ENCODE results near the gene TNFRSF1A.
A peak's percentile ranks its signal among the peaks of the same experiment; 100 is the strongest.

Gene TNFRSF1A

GRCh38 chr12:6336889-6337853, 4.7 kb downstream of the TNFRSF1A start:
- DNase-seq (ENCODE audit: low read depth in 2 of 2), result peak; percentile 40 to 59

GRCh38 chr12:6336079-6336888, 5.6 kb downstream of the TNFRSF1A start:
- no peak for DNase-seq (ENCODE audit: low read depth in 2 of 2)

- peak; percentile 72 to 74 for DNase-seq (ENCODE audit: low read depth in 2 of 2)
Observed at GRCh38 chr12:6335451-6336078, 6.3 kb downstream of the TNFRSF1A start.

- no peak for DNase-seq (ENCODE audit: low read depth in 2 of 2)
Observed at GRCh38 chr12:6334940-6335450, 6.9 kb downstream of the TNFRSF1A start.

- no peak for DNase-seq (ENCODE audit: low read depth in 2 of 2)
Observed at GRCh38 chr12:6334359-6334758, 7.5 kb downstream of the TNFRSF1A start.

- no peak for DNase-seq (ENCODE audit: low read depth in 2 of 2)
Observed at GRCh38 chr12:6333566-6333965, 8.3 kb downstream of the TNFRSF1A start.

GRCh38 chr12:6333029-6333428, 8.8 kb downstream of the TNFRSF1A start:
- DNase-seq (ENCODE audit: low read depth in 2 of 2), result no peak

GRCh38 chr12:6332459-6332858, 9.4 kb downstream of the TNFRSF1A start:
- no peak for DNase-seq (ENCODE audit: low read depth in 2 of 2)

GRCh38 chr12:6330999-6331714, 10.7 kb downstream of the TNFRSF1A start:
- no peak for DNase-seq (ENCODE audit: low read depth in 2 of 2)

GRCh38 chr12:6330192-6330591, 11.7 kb downstream of the TNFRSF1A start:
- DNase-seq (ENCODE audit: low read depth in 2 of 2), result no peak

- no peak for DNase-seq (ENCODE audit: low read depth in 2 of 2)
Observed at GRCh38 chr12:6329703-6330064, 12.2 kb downstream of the TNFRSF1A start.

GRCh38 chr12:6328945-6329702, 12.8 kb downstream of the TNFRSF1A start:
- DNase-seq (ENCODE audit: low read depth in 2 of 2), result no peak

GRCh38 chr12:6328045-6328779, 13.7 kb downstream of the TNFRSF1A start:
- DNase-seq (ENCODE audit: low read depth in 2 of 2), result no peak

GRCh38 chr12:6327229-6328041, 14.4 kb downstream of the TNFRSF1A start:
- no peak for DNase-seq (ENCODE audit: low read depth in 2 of 2)

- no peak for DNase-seq (ENCODE audit: low read depth in 2 of 2)
Observed at GRCh38 chr12:6326316-6327228, 15.3 kb downstream of the TNFRSF1A start.

GRCh38 chr12:6324936-6325750, 16.7 kb downstream of the TNFRSF1A start:
- DNase-seq (ENCODE audit: low read depth in 2 of 2), result no peak
